Lower lobe of right lung (tissue), 2 donors: ENCODE results near the gene LMOD2. TPM values are rescaled to one million over a fixed set of nuclear protein-coding genes. Genes with fewer than 3 reads are reported as not detected.
"Not testable (repeated sequence)": the region's sequence is repeated elsewhere in the genome, so short reads cannot be mapped to it uniquely, and the experiment has no call there.

Experiments used
- ATAC-seq, 2 donors: fragments of 200-7000 bp; cut with Tn5 transposase; one replicate each; pipeline ENCODE4 v1.9.1; 2020 to 2022; ENCODE audit warnings: mild to moderate bottlenecking in 2 of 2, moderate library complexity in 2 of 2
- DNase-seq: peaks from one replicate; pipeline ENCODE4 v3.0.0-alpha.2; 2020
- H3K27ac ChIP-seq: fragments of 200-600 bp; one replicate; pipeline ENCODE4 v1.8.0; 2022
- H3K27me3 ChIP-seq: fragments of 200-600 bp; one replicate; pipeline ENCODE4 v1.8.0; 2022; ENCODE audit warnings: low read depth
- H3K36me3 ChIP-seq: fragments of 200-600 bp; one replicate; pipeline ENCODE4 v1.8.0; 2022; ENCODE audit warnings: mild to moderate bottlenecking
- H3K4me1 ChIP-seq: fragments of 200-600 bp; one replicate; pipeline ENCODE4 v1.8.0; 2022
- H3K4me3 ChIP-seq: fragments of 200-600 bp; one replicate; pipeline ENCODE4 v1.8.0; 2022; ENCODE audit warnings: mild to moderate bottlenecking
- H3K9me3 ChIP-seq: fragments of 200-600 bp; one replicate; pipeline ENCODE4 v1.8.0; 2022
- CTCF ChIP-seq: fragments of 200-600 bp; IDR thresholded peaks from one replicate; pipeline ENCODE4 v1.8.0; 2022; ENCODE audit warnings: antibody characterized with exemption, mild to moderate bottlenecking
- intact Hi-C: fragments of 100-400 bp; cut with DNase I; formaldehyde crosslinking; loops from one replicate; pipeline ENCODE4 v1.11.0; 2022
- total RNA-seq: library from RNA; stranded (reverse); fragmentation: NEBNext Ultra II Directional; extraction: Animal tissue kit (Norgen Biotek cat#: 25700); gene quantifications from one replicate; pipeline ENCODE4 v1.2.1, GENCODE V29; 2021
- donor health status: DM: no; HTN: yes; CAD: no; lungs with severe emphysema.

The LMOD2 gene
- total RNA-seq, 1 donor from 2014 or later = not detected

- no peaks in the 10 kb centered on the region for H3K4me1 ChIP-seq
- no peak overlapping the region for H3K27ac ChIP-seq
- TF ChIP-seq CTCF = no peak
- intact Hi-C loops = no loop called here
- no peaks in the 10 kb centered on the region for H3K36me3 ChIP-seq
- ATAC-seq = no peak
- H3K27me3 ChIP-seq = no peaks in the 10 kb centered on the region
- H3K9me3 ChIP-seq = no peaks in the 10 kb centered on the region
- H3K4me3 ChIP-seq = no peak overlapping the region
- DNase-seq = no peak
Observed at GRCh38 chr7:123625254-123625653, 30.4 kb upstream of the LMOD2 start.

GRCh38 chr7:123627851-123628250, 27.8 kb upstream of the LMOD2 start:
- DNase-seq = no peak
- Histone ChIP-seq H3K27me3 (no peaks in the 10 kb centered on the region), H3K27ac (no peak overlapping the region), H3K9me3 (no peaks in the 10 kb centered on the region), H3K36me3 (no peaks in the 10 kb centered on the region), H3K4me1 (no peaks in the 10 kb centered on the region), H3K4me3 (no peak overlapping the region)
- ATAC-seq = no peak
- no peak for TF ChIP-seq CTCF
- intact Hi-C loops = no loop called here

GRCh38 chr7:123628829-123629228, 26.8 kb upstream of the LMOD2 start:
- no peaks in the 10 kb centered on the region for H3K36me3 ChIP-seq
- no peak for TF ChIP-seq CTCF
- H3K9me3 ChIP-seq = no peaks in the 10 kb centered on the region
- intact Hi-C loops = no loop called here
- H3K4me1 ChIP-seq = no peaks in the 10 kb centered on the region
- H3K27me3 ChIP-seq = no peaks in the 10 kb centered on the region
- H3K4me3 ChIP-seq = no peak overlapping the region
- no peak overlapping the region for H3K27ac ChIP-seq
- no peak for DNase-seq
- ATAC-seq = no peak

GRCh38 chr7:123629281-123629680, 26.4 kb upstream of the LMOD2 start:
- DNase-seq = no peak
- no peaks in the 10 kb centered on the region for H3K9me3 ChIP-seq
- no peak for ATAC-seq
- no peak overlapping the region for H3K27ac ChIP-seq
- TF ChIP-seq CTCF = no peak
- no peak overlapping the region for H3K4me3 ChIP-seq
- no peaks in the 10 kb centered on the region for H3K27me3 ChIP-seq
- no peaks in the 10 kb centered on the region for H3K36me3 ChIP-seq
- H3K4me1 ChIP-seq = no peaks in the 10 kb centered on the region
- intact Hi-C loops = no loop called here

- Histone ChIP-seq H3K4me1 (no peaks in the 10 kb centered on the region), H3K36me3 (no peaks in the 10 kb centered on the region), H3K27ac (no peak overlapping the region), H3K4me3 (no peak overlapping the region), H3K27me3 (no peaks in the 10 kb centered on the region), H3K9me3 (no peaks in the 10 kb centered on the region)
- ATAC-seq (no peak), DNase-seq (no peak)
- no peak for TF ChIP-seq CTCF
- intact Hi-C loops = no loop called here
Observed at GRCh38 chr7:123632808-123633207, 22.9 kb upstream of the LMOD2 start.

GRCh38 chr7:123633553-123633952, 22.1 kb upstream of the LMOD2 start:
- no peaks in the 10 kb centered on the region for H3K4me1 ChIP-seq
- no peaks in the 10 kb centered on the region for H3K27me3 ChIP-seq
- no peaks in the 10 kb centered on the region for H3K36me3 ChIP-seq
- no peaks in the 10 kb centered on the region for H3K9me3 ChIP-seq
- H3K4me3 ChIP-seq = no peak overlapping the region
- no peak for TF ChIP-seq CTCF
- intact Hi-C loops = no loop called here
- ATAC-seq = no peak
- DNase-seq = no peak
- no peak overlapping the region for H3K27ac ChIP-seq

- intact Hi-C loops, H3K27me3 ChIP-seq, DNase-seq, H3K9me3 ChIP-seq, H3K4me3 ChIP-seq, ATAC-seq, H3K36me3 ChIP-seq, H3K27ac ChIP-seq, H3K4me1 ChIP-seq: not testable (repeated sequence)
Observed at GRCh38 chr7:123634011-123634573, 21.6 kb upstream of the LMOD2 start.
